ENCODE measurements around the gene GRPEL2. TPM values are rescaled to one million over a fixed set of nuclear protein-coding genes. Genes with fewer than 3 reads are reported as not detected.

Gene GRPEL2
- total RNA-seq, 4 donors from 2014 or later = 6.3 to 19.0 (median 10.9) TPM

- Histone ChIP-seq H3K4me3 (no peak overlapping the region), H3K9me3 (no peaks in the 10 kb centered on the region), H3K4me1 (peaks cover 0 to 8% (median 0%) of the 10 kb centered on the region in 4 donors), H3K27me3 (no peaks in the 10 kb centered on the region), H3K36me3 (no peaks in the 10 kb centered on the region), H3K27ac (no peak overlapping the region)
- TF ChIP-seq CTCF (IDR thresholded peaks at IDR 0.05) (peak; percentile 25 to 75 (median 63)), POLR2A (IDR thresholded peaks at IDR 0.05) (no peak)
- DNase-seq = peak in 2 of 3 donors; percentile 45 to 76
Observed at GRCh38 chr5:149367249-149367971, 22.1 kb downstream of the GRPEL2 start.

- Histone ChIP-seq H3K27ac (no peak overlapping the region), H3K36me3 (no peaks in the 10 kb centered on the region), H3K4me1 (peaks cover 0 to 8% (median 0%) of the 10 kb centered on the region in 4 donors), H3K9me3 (no peaks in the 10 kb centered on the region), H3K4me3 (no peak overlapping the region), H3K27me3 (no peaks in the 10 kb centered on the region)
- TF ChIP-seq POLR2A (IDR thresholded peaks at IDR 0.05) (no peak), CTCF (IDR thresholded peaks at IDR 0.05) (no peak)
- no peak for DNase-seq
Observed at GRCh38 chr5:149367972-149368645, 22.8 kb downstream of the GRPEL2 start.

- Histone ChIP-seq H3K27ac (no peak overlapping the region), H3K9me3 (no peaks in the 10 kb centered on the region), H3K27me3 (no peaks in the 10 kb centered on the region), H3K4me1 (peaks cover 0 to 8% (median 0%) of the 10 kb centered on the region in 4 donors), H3K4me3 (no peak overlapping the region), H3K36me3 (no peaks in the 10 kb centered on the region)
- DNase-seq = no peak
- no peak for TF ChIP-seq POLR2A (IDR thresholded peaks at IDR 0.05)
Observed at GRCh38 chr5:149370878-149371277, 25.6 kb downstream of the GRPEL2 start.

DNA sequence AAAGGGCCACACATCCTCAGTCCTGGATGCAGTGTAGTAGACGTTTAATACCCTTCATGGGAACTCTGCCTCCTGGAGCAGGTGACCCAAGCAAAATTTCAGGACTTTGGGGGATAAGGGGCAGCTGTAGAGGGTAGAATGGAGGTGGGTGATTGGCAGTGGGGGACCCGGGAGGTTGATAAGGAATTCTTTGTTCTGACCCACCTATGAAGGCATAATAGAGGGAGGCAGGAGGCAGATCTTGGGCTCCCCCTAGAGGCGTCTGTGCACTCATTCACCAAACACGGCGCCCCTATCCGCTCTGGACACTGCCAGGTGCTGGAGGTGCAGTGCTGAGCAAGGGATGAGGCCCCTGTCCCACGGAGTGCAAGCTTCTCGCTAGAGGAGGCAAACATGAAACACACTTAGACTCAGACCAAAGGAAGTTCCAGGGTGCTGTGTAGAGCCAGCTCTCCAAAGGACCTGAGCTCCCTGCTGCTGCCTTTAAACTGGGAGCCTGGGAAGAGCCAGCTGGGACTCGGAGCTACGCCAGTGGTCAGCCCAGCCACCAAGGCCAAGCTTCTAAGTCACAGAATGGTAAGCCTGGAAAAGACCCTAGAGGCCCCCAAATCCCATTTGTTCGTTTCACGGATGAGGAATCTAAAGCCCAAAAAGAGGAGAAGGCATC is 26.1 kb downstream of the GRPEL2 start:
- peak; percentile 53 to 87 (median 73) for DNase-seq
- Histone ChIP-seq H3K27me3 (no peaks in the 10 kb centered on the region), H3K36me3 (no peaks in the 10 kb centered on the region), H3K4me3 (no peak overlapping the region), H3K4me1 (peaks cover 0 to 8% (median 0%) of the 10 kb centered on the region in 4 donors), H3K9me3 (no peaks in the 10 kb centered on the region), H3K27ac (no peak overlapping the region)
- TF ChIP-seq POLR2A (IDR thresholded peaks at IDR 0.05) (no peak), CTCF (IDR thresholded peaks at IDR 0.05) (peak in 5 of 6 experiments; percentile 47 to 82 (median 81))

GRCh38 chr5:149372076-149372795 is 26.9 kb downstream of the GRPEL2 start:
- H3K4me1 ChIP-seq = peaks cover 0 to 7% (median 0%) of the 10 kb centered on the region in 4 donors
- no peaks in the 10 kb centered on the region for H3K36me3 ChIP-seq
- H3K27me3 ChIP-seq = no peaks in the 10 kb centered on the region
- no peak overlapping the region for H3K27ac ChIP-seq
- H3K4me3 ChIP-seq = no peak overlapping the region
- TF ChIP-seq CTCF (IDR thresholded peaks at IDR 0.05) = no peak
- TF ChIP-seq POLR2A (IDR thresholded peaks at IDR 0.05) = no peak
- DNase-seq = no peak
- no peaks in the 10 kb centered on the region for H3K9me3 ChIP-seq
